Neural crest cell (in vitro differentiated cells): ENCODE results near the gene ARID3C. TPM values are rescaled to one million over a fixed set of nuclear protein-coding genes. Genes with fewer than 3 reads are reported as not detected.

Experiments
- DNase-seq: peaks from one replicate; pipeline ENCODE4 v3.0.0; 2021; ENCODE audit warnings: low read depth, mixed read lengths, low spot score
- H3K27ac Mint-ChIP-seq: one replicate; pipeline ENCODE4 v1.8.0; 2021; ENCODE audit warnings: mild to moderate bottlenecking, mixed read lengths; ENCODE audit not compliant: unreplicated experiment
- H3K27me3 Mint-ChIP-seq: 2 replicates; pipeline ENCODE4 v1.8.0; 2021; ENCODE audit warnings: low read depth, mild to moderate bottlenecking, mixed read lengths
- H3K36me3 Mint-ChIP-seq: 2 replicates; pipeline ENCODE4 v1.8.0; 2021; ENCODE audit warnings: low read depth, mild to moderate bottlenecking, mixed read lengths
- H3K4me1 Mint-ChIP-seq: 2 replicates; pipeline ENCODE4 v1.8.0; 2021; ENCODE audit warnings: mixed read lengths
- H3K4me3 Mint-ChIP-seq: one replicate; pipeline ENCODE4 v1.8.0; 2021; ENCODE audit warnings: mild to moderate bottlenecking, mixed read lengths
- H3K9me3 Mint-ChIP-seq: 2 replicates; pipeline ENCODE4 v1.8.0; 2021; ENCODE audit warnings: mixed read lengths
- total RNA-seq: library from RNA; stranded (reverse); gene quantifications from 2 replicates; pipeline ENCODE4 v1.2.1, GENCODE V29; 2021
- TF ChIP-seq, protein P1 (sequence below): fragments of 200-600 bp; sonication (generic); conservative IDR thresholded peaks from 2 replicates; pipeline ENCODE4 v1.5.0; 2021; ENCODE audit warnings: antibody characterized with exemption, mild to moderate bottlenecking

ARID3C gene
- total RNA-seq, 1 donor from 2014 or later, result 0.68 TPM

DNA sequence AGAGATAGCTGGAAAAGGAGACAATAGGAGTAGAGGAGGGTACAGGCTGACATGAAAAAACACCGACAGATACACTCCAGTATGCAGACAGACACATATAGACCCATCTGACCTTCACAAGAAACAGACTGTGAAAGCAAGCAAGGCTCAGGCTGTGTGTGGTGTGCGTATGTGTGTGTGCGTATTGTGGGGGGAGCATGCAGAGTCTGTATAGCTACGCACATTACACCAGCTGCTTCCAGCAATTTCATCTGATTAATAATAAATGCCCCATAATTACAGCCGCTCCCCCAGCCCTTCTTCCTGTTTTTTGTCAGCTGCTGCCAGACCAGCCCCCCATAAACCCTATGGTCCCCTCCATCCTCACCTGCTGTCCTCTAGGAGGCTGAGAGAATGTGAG lies 46.1 kb downstream of the ARID3C start:
- DNase-seq, result no peak
- H3K27ac Mint-ChIP-seq, result peak overlapping the region; percentile 35
- H3K4me1 Mint-ChIP-seq, result peaks cover 92% of the 10 kb centered on the region
- H3K36me3 Mint-ChIP-seq, result no peaks in the 10 kb centered on the region
- H3K4me3 Mint-ChIP-seq, result peak overlapping the region; percentile 12
- TF ChIP-seq, protein P1, sequence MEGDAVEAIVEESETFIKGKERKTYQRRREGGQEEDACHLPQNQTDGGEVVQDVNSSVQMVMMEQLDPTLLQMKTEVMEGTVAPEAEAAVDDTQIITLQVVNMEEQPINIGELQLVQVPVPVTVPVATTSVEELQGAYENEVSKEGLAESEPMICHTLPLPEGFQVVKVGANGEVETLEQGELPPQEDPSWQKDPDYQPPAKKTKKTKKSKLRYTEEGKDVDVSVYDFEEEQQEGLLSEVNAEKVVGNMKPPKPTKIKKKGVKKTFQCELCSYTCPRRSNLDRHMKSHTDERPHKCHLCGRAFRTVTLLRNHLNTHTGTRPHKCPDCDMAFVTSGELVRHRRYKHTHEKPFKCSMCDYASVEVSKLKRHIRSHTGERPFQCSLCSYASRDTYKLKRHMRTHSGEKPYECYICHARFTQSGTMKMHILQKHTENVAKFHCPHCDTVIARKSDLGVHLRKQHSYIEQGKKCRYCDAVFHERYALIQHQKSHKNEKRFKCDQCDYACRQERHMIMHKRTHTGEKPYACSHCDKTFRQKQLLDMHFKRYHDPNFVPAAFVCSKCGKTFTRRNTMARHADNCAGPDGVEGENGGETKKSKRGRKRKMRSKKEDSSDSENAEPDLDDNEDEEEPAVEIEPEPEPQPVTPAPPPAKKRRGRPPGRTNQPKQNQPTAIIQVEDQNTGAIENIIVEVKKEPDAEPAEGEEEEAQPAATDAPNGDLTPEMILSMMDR, result no peak
- H3K27me3 Mint-ChIP-seq, result peaks cover 4% of the 10 kb centered on the region
- no peaks in the 10 kb centered on the region for H3K9me3 Mint-ChIP-seq

DNA sequence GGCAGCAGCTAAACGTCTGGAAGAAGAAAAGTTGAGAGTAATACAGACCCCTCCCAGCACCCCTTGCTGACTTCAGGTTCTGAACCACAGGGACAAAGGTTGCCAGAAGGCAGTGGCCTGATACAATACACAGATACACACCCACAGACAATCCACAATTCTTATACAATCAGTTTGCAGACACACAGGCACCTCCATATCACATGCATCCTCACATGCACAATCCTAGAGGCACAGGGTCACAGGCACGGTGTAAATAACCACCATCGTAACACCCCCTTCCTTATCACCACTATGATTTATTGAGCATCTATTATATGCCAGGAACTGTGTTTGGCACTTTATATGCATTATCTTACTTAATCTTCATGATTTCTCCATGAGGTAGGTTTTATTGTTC lies 47.5 kb downstream of the ARID3C start:
- TF ChIP-seq, protein P1, result no peak
- no peak for DNase-seq
- Mint-ChIP-seq H3K27ac (peak overlapping the region; percentile 100), H3K27me3 (no peaks in the 10 kb centered on the region), H3K9me3 (no peaks in the 10 kb centered on the region), H3K4me3 (peak overlapping the region; percentile 85), H3K4me1 (peaks cover 91% of the 10 kb centered on the region), H3K36me3 (no peaks in the 10 kb centered on the region)

DNA sequence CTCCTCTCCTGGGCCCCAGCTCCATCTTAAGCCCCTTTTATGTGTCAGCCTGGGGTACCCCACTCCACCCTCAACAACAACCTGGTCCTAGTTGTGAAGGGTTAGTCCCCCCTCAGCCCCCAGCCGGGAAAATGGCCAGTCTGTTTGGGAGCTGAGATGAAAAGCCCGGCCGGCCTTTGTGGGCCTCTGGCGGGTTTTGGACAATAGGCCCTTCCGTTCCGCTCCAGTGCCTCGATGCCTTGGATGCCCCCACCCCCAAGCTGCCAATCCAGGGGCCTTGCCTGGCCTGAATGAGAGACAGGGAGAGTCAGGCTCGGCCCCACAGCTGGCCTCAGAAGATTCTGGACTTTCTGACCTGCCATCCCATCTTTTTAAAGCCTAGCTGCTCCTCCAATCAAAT lies 48.5 kb downstream of the ARID3C start:
- Mint-ChIP-seq H3K4me1 (peaks cover 90% of the 10 kb centered on the region), H3K9me3 (no peaks in the 10 kb centered on the region), H3K27ac (peak overlapping the region; percentile 100), H3K27me3 (no peaks in the 10 kb centered on the region), H3K4me3 (peak overlapping the region; percentile 85), H3K36me3 (no peaks in the 10 kb centered on the region)
- TF ChIP-seq, protein P1, result no peak
- DNase-seq, result peak; percentile 72

DNA sequence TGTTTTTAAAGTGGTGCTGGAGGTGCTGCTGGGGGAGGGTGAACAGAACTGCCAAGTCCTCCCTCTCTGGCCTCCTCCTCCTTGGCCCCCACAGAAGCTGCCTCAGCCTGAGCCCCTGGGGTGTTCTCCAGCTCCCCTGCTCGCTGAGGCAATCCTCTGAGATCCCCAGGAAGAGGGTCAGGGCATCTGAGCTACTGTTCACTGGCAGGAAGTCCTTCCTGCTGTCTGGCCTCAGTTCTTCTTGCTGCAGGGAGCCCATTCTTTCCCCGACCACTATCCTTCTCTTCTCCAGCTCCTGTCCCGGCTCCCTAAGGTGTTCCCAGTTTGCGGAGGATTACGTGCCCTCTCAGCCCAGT lies 49.1 kb downstream of the ARID3C start:
- Mint-ChIP-seq H3K27me3 (no peaks in the 10 kb centered on the region), H3K4me1 (peaks cover 90% of the 10 kb centered on the region), H3K4me3 (peak overlapping the region; percentile 85), H3K27ac (peak overlapping the region; percentile 100), H3K36me3 (no peaks in the 10 kb centered on the region), H3K9me3 (no peaks in the 10 kb centered on the region)
- no peak for DNase-seq
- TF ChIP-seq, protein P1, result no peak

DNA sequence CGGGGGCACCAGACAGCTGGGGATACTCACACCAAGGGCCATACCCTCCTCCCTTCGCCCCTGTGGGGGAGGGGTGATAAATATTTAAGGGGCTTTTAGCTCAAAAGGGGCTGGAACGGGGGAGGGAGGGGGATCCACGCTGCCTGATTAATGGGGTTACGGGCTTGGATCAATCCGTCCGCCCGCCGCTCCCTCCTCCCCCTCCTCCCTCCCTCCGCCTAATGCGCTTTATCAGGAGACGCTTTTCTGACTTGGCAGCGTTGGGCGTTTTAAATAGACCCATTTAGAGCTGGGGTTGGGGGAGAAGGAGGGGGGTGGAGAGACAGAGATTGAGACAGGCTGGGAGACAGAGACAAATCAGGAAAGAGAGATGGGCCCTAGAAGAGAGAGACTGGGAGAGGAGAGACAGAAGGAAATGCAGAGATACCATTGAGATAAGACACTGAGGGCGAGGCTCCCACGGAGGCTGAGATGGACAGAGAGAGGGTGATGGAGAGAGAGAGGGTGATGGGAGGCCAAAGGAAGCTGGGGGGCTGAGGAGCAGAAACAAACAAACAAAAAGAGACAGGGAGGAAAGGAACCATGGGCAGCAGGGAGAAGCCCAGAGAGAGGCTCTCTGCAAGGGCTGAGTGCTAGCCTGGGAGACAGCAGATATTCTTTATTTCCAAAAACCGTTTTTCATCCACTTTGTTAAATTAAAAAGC lies 49.6 kb downstream of the ARID3C start:
- TF ChIP-seq, protein P1, result no peak
- Mint-ChIP-seq H3K27me3 (no peaks in the 10 kb centered on the region), H3K27ac (peak overlapping the region; percentile 100)

More for the DNA sequence above, 49.6 kb downstream of the ARID3C start:
- no peaks in the 10 kb centered on the region for H3K9me3 Mint-ChIP-seq
- no peaks in the 10 kb centered on the region for H3K36me3 Mint-ChIP-seq
- H3K4me1 Mint-ChIP-seq, result peaks cover 90% of the 10 kb centered on the region
- no peak for DNase-seq
- peak overlapping the region; percentile 85 for H3K4me3 Mint-ChIP-seq
